Measurements from ENCODE around the gene SZT2. TPM values are rescaled to one million over a fixed set of nuclear protein-coding genes. Genes with fewer than 3 reads are reported as not detected.

SZT2 gene
- total RNA-seq, 1 experiment from 2014 or later, result 28.4 TPM

DNA sequence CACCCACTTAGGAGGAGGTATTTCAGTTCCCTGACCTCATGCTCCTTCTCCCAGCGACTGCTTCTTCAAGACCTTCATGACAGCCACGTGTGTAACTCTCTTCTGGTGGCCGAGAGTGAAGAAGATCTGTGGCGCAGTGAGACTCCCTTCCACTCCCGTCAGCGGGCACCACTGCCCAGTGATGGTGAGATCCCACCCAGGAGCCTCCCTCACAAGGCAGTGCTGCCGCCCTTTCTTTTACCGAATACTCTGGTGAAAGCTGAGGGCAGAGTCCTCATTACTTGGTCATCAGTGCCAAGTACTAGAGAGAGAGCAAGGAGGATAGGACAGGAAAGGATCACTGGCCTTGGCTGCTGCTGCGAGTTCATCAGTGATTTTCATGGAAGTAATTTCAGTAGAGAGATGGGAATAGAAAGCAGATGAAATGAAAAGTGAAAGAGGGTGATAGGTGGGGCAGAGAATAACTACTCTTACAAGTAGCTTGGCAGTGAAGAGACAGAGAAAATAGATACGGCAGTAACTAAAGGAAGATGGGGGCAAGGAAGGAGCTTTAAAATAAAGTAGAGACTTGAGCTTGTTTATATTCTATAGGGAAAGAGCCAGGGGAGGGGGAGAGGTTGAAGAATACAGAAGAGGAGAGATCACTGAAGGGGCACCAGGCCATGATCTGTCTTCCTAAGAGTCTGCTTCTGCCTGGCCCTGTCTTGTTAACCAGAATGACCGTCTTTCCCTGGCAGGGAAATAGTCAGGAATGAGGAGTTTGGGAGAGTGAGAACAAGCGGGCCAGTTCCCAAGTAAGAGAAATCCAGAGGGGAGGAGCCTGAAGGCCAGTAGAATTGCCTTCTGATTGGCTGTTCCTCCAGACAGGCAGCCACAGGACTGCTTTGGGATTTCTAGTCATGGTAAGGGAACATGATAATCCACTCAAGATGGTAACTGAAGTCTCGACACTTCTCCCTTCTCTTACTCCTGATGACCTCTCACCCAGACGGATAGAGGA, 45.7 kb downstream of the SZT2 start:
- H3K36me3 Mint-ChIP-seq, result peaks cover 34% of the 10 kb centered on the region
- ChIA-PET POLR2A (no interaction called here), CTCF (interaction anchor here (0.7 kb wide), 1 partner anchor 499 kb away, joined by 3 read pairs; no protein-coding TSS in a partner anchor)
- peak; percentile 82 for ATAC-seq
- H3K9me3 Mint-ChIP-seq, result no peaks in the 10 kb centered on the region
- peaks cover 3% of the 10 kb centered on the region for H3K4me1 Mint-ChIP-seq
- TF ChIP-seq TCF7 (CRISPR knock-in tag; IDR thresholded peaks at IDR 0.05; ENCODE audit: low read depth) (no peak), PRRX2 (CRISPR knock-in tag; IDR thresholded peaks at IDR 0.05) (no peak), OVOL2 (CRISPR knock-in tag; IDR thresholded peaks at IDR 0.05; ENCODE audit: borderline replicate concordance) (no peak), JUN (CRISPR knock-in tag; IDR thresholded peaks at IDR 0.05) (no peak), ZNF232 (CRISPR knock-in tag; IDR thresholded peaks at IDR 0.05) (no peak), SOX15 (CRISPR knock-in tag; IDR thresholded peaks at IDR 0.05) (no peak), ZNF423 (CRISPR knock-in tag; IDR thresholded peaks at IDR 0.05) (no peak), KAT7 (CRISPR knock-in tag; IDR thresholded peaks at IDR 0.05; ENCODE audit: borderline replicate concordance) (no peak), CREM (CRISPR knock-in tag; IDR thresholded peaks at IDR 0.05) (no peak), GTF2I (CRISPR knock-in tag; conservative IDR thresholded peaks at IDR 0.05) (no peak), NR2C2 (CRISPR knock-in tag; IDR thresholded peaks at IDR 0.05) (no peak)
- H3K27me3 Mint-ChIP-seq (ENCODE audit: low read depth), result no peaks in the 10 kb centered on the region
- DNase-seq (ENCODE audit: low spot score), result peak; percentile 10
- peak overlapping the region; percentile 6; the same call in 1 of the 2 replicates for H3K27ac Mint-ChIP-seq
- H3K4me3 Mint-ChIP-seq, result no peak overlapping the region

DNA sequence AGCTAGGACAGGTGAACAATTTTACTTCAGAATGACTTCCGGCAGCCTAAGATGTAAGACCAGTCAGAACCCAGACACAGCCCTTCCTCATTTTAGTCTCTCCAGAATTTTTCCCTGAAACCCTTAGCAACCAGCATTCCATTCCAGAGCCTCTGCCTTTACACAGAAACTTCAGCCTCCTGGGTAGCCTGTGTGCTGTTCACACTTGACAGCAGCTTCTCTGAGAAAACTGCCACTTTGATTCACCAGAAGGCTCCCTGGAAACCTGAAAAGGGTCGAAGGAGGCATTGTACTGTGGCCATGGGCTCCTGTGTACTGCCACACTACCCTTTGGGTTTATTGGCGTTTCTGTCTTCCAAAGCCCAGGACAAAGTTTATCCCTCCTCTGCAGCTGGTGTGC, 46.7 kb downstream of the SZT2 start:
- TF ChIP-seq SMAD3 (CRISPR knock-in tag; IDR thresholded peaks at IDR 0.05; ENCODE audit: borderline replicate concordance) (no peak), MYBL2 (CRISPR knock-in tag; IDR thresholded peaks at IDR 0.05) (no peak), ZSCAN18 (CRISPR knock-in tag; IDR thresholded peaks at IDR 0.05) (no peak), GABPB1 (CRISPR knock-in tag; IDR thresholded peaks at IDR 0.05) (no peak), NR3C1 (CRISPR knock-in tag; conservative IDR thresholded peaks at IDR 0.05; ENCODE audit: low read depth) (no peak), ZNF121 (CRISPR knock-in tag; IDR thresholded peaks at IDR 0.05) (no peak), ATF1 (CRISPR knock-in tag; IDR thresholded peaks at IDR 0.05) (no peak)
- TF ChIP-seq, protein P1, sequence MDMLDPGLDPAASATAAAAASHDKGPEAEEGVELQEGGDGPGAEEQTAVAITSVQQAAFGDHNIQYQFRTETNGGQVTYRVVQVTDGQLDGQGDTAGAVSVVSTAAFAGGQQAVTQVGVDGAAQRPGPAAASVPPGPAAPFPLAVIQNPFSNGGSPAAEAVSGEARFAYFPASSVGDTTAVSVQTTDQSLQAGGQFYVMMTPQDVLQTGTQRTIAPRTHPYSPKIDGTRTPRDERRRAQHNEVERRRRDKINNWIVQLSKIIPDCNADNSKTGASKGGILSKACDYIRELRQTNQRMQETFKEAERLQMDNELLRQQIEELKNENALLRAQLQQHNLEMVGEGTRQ (CRISPR knock-in tag; IDR thresholded peaks at IDR 0.05), result no peak
- TF ChIP-seq, protein P2, sequence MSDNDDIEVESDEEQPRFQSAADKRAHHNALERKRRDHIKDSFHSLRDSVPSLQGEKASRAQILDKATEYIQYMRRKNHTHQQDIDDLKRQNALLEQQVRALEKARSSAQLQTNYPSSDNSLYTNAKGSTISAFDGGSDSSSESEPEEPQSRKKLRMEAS (CRISPR knock-in tag; IDR thresholded peaks at IDR 0.05), result no peak
- Mint-ChIP-seq H3K9me3 (no peaks in the 10 kb centered on the region), H3K4me3 (no peak overlapping the region), H3K36me3 (peaks cover 26% of the 10 kb centered on the region), H3K27ac (peak overlapping the region; percentile 6; the same call in 1 of the 2 replicates), H3K27me3 (ENCODE audit: low read depth) (no peaks in the 10 kb centered on the region), H3K4me1 (peaks cover 3% of the 10 kb centered on the region)
- POLR2A ChIA-PET, result no interaction called here
- ATAC-seq (no peak), DNase-seq (ENCODE audit: low spot score) (no peak)
- CTCF ChIA-PET, result interaction anchor here (0.7 kb wide), 1 partner anchor 498 kb away, joined by 3 read pairs; no protein-coding TSS in a partner anchor

Measured in WTC11 (cell line).